WTC11 (cell line): Measurements from ENCODE around the gene RPH3AL.

Experiments
- CREB1 ChIP-seq: sonication (generic); formaldehyde crosslinking; IDR thresholded peaks from 2 replicates; pipeline ENCODE4 v1.8.0; 2023; ENCODE audit warnings: mild to moderate bottlenecking, missing genetic modification reagents
- ESRRA ChIP-seq: sonication (generic); formaldehyde crosslinking; IDR thresholded peaks from 2 replicates; pipeline ENCODE4 v1.8.1; 2022; ENCODE audit warnings: mild to moderate bottlenecking, missing genetic modification reagents, borderline replicate concordance
- IRF2 ChIP-seq: sonication (generic); formaldehyde crosslinking; IDR thresholded peaks from 2 replicates; pipeline ENCODE4 v1.8.0; 2022; ENCODE audit warnings: low read depth, missing genetic modification reagents, borderline replicate concordance
- NFYB ChIP-seq: sonication (generic); formaldehyde crosslinking; conservative IDR thresholded peaks from 2 replicates; pipeline ENCODE4 v1.8.0; 2022; ENCODE audit warnings: low read depth, missing genetic modification reagents
- NR2C2 ChIP-seq: sonication (generic); formaldehyde crosslinking; IDR thresholded peaks from 2 replicates; pipeline ENCODE4 v1.8.0; 2022; ENCODE audit warnings: mild to moderate bottlenecking, missing genetic modification reagents
- SP1 ChIP-seq: sonication (generic); formaldehyde crosslinking; conservative IDR thresholded peaks from 2 replicates; pipeline ENCODE4 v1.8.1; 2022; ENCODE audit warnings: missing genetic modification reagents
- TEAD4 ChIP-seq: sonication (generic); formaldehyde crosslinking; IDR thresholded peaks from 2 replicates; pipeline ENCODE4 v1.8.0; 2022; ENCODE audit warnings: mild to moderate bottlenecking, missing genetic modification reagents
- ZBTB21 ChIP-seq: sonication (generic); formaldehyde crosslinking; IDR thresholded peaks from 2 replicates; pipeline ENCODE4 v1.8.1; 2023; ENCODE audit warnings: mild to moderate bottlenecking, missing genetic modification reagents, borderline replicate concordance
- ZNF121 ChIP-seq: sonication (generic); formaldehyde crosslinking; IDR thresholded peaks from 2 replicates; pipeline ENCODE4 v1.8.0; 2023; ENCODE audit warnings: missing genetic modification reagents
- ZNF138 ChIP-seq: sonication (generic); formaldehyde crosslinking; conservative IDR thresholded peaks from 2 replicates; pipeline ENCODE4 v1.8.1; 2022; ENCODE audit warnings: mild to moderate bottlenecking, moderate library complexity, missing genetic modification reagents
- TF ChIP-seq, protein P1 (sequence below): fragments of 200-600 bp; IDR thresholded peaks from 2 replicates; pipeline ENCODE4 v1.8.0; 2022; ENCODE audit warnings: antibody characterized with exemption
- TF ChIP-seq, protein P2 (sequence below): sonication (generic); formaldehyde crosslinking; IDR thresholded peaks from 2 replicates; pipeline ENCODE4 v1.8.1; 2022; ENCODE audit warnings: low read depth, mild to moderate bottlenecking, moderate library complexity, missing genetic modification reagents, borderline replicate concordance
- TF ChIP-seq, protein P3 (sequence below): sonication (generic); formaldehyde crosslinking; IDR thresholded peaks from 2 replicates; pipeline ENCODE4 v1.8.1; 2022; ENCODE audit warnings: mild to moderate bottlenecking, missing genetic modification reagents, moderate library complexity, borderline replicate concordance
- TF ChIP-seq, protein P4 (sequence below): sonication (generic); formaldehyde crosslinking; IDR thresholded peaks from 2 replicates; pipeline ENCODE4 v1.8.1; 2023; ENCODE audit warnings: mild to moderate bottlenecking, missing genetic modification reagents

DNA sequence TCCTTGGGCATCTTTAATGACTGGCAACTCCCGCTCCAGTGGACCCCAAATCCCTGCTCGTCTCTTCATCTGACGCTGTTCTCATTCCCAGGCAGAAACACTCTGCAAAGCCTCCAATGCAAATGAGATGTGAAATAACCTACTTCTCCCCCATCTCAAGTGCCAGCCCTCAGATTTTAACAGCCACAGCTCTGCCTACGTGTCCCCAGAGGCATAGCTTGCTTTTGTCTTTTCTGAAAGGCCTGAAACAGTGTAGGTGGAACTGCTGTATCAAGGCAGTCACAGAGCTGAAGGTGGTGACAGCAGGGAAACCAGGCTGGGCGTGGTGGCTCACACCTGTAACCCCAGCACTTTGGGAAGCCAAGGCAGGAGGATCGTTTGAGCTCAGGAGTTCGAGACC lies 14.7 kb downstream of the RPH3AL start:
- TF ChIP-seq NFYB (no peak), ZNF138 (CRISPR knock-in tag) (no peak), TEAD4 (CRISPR knock-in tag) (no peak), SP1 (CRISPR knock-in tag) (no peak), ESRRA (CRISPR knock-in tag) (no peak), IRF2 (CRISPR knock-in tag) (no peak), ZNF121 (no peak), CREB1 (no peak), NR2C2 (CRISPR knock-in tag) (no peak), ZBTB21 (no peak)
- TF ChIP-seq, protein P1, sequence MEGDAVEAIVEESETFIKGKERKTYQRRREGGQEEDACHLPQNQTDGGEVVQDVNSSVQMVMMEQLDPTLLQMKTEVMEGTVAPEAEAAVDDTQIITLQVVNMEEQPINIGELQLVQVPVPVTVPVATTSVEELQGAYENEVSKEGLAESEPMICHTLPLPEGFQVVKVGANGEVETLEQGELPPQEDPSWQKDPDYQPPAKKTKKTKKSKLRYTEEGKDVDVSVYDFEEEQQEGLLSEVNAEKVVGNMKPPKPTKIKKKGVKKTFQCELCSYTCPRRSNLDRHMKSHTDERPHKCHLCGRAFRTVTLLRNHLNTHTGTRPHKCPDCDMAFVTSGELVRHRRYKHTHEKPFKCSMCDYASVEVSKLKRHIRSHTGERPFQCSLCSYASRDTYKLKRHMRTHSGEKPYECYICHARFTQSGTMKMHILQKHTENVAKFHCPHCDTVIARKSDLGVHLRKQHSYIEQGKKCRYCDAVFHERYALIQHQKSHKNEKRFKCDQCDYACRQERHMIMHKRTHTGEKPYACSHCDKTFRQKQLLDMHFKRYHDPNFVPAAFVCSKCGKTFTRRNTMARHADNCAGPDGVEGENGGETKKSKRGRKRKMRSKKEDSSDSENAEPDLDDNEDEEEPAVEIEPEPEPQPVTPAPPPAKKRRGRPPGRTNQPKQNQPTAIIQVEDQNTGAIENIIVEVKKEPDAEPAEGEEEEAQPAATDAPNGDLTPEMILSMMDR, result no peak
- TF ChIP-seq, protein P2, sequence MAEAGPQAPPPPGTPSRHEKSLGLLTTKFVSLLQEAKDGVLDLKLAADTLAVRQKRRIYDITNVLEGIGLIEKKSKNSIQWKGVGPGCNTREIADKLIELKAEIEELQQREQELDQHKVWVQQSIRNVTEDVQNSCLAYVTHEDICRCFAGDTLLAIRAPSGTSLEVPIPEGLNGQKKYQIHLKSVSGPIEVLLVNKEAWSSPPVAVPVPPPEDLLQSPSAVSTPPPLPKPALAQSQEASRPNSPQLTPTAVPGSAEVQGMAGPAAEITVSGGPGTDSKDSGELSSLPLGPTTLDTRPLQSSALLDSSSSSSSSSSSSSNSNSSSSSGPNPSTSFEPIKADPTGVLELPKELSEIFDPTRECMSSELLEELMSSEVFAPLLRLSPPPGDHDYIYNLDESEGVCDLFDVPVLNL (CRISPR knock-in tag), result no peak
- TF ChIP-seq, protein P3, sequence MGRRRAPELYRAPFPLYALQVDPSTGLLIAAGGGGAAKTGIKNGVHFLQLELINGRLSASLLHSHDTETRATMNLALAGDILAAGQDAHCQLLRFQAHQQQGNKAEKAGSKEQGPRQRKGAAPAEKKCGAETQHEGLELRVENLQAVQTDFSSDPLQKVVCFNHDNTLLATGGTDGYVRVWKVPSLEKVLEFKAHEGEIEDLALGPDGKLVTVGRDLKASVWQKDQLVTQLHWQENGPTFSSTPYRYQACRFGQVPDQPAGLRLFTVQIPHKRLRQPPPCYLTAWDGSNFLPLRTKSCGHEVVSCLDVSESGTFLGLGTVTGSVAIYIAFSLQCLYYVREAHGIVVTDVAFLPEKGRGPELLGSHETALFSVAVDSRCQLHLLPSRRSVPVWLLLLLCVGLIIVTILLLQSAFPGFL (CRISPR knock-in tag), result no peak
- TF ChIP-seq, protein P4, sequence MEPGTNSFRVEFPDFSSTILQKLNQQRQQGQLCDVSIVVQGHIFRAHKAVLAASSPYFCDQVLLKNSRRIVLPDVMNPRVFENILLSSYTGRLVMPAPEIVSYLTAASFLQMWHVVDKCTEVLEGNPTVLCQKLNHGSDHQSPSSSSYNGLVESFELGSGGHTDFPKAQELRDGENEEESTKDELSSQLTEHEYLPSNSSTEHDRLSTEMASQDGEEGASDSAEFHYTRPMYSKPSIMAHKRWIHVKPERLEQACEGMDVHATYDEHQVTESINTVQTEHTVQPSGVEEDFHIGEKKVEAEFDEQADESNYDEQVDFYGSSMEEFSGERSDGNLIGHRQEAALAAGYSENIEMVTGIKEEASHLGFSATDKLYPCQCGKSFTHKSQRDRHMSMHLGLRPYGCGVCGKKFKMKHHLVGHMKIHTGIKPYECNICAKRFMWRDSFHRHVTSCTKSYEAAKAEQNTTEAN (CRISPR knock-in tag), result no peak
